Activated CD4-positive, alpha-beta T cell treated with anti-CD3 and anti-CD28 coated beads, Interleukin-10, Interleukin-2, amounts not matched to agents 100 ng/mL and 50 ng/mL, durations not matched to agents 16 hours and 8 hours (primary cell): Measurements from ENCODE around the gene EXOSC2.

ENCODE experiments used
- DNase-seq: peaks from one replicate; pipeline ENCODE4 v3.0.0-alpha.2; 2020

EXOSC2 gene

DNA sequence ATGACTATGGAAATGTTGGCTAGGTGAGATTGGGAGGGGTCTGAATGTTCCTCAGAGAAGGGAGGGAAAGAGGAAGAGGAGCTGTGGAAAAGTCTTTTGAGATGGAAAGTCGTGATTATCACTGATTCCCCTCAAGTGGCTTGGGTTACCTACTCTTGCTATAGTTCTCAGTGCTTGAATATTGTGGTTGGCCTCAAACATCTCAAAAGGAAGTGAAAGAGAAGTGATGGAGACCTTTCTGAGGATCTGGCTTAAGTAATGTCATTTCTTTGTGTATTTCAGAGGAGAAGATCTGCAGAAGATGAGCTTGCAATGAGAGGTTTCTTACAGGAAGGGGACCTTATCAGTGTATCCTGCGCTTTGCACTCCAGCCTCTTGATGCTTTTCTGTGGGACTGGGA lies 5.5 kb downstream of the EXOSC2 start:
- DNase-seq, result no peak

DNA sequence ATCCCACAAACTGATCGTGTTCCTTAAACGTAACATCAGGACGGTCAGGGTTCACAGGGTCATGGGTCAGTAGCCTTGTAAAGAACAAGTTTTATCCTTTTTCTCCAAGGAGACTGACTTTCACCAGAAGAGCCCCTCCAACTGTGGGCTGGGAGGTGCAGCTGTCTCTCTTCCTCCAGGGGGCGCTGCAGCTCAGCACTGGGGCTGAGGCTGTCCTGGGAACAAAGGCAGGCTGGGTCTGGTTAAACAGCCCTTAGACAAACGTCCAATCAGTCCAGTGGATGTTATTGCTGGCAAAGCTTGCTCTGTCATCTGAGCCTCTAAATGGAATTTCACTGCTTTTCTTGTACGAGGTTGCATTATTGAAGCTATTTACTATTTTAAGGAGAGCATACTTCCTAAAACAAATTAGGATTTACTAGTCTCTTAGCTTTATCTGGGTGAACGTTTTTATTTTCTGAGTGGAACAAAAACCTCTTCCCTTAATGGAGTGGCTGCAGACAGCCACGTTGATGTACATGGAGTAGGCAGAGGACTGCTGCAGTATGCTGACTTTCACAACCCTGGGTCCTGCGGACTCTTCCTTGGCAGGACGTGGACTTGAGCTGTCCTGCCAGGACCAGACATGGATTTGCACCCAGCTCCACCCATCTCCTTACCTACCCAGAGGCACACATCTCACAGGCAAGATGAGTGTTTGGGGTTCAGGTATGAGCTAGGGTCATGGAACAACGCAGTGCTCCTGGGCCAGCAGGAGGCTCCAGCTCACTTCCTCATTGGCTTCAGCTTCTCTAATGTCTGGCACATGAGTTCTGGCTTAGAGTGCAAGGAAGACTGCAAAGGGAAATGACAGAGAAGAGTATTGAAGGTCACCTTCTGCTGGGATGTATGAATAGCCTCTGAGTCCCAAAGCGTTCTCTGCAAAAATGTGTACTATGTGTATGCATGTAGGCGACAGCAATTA lies 7.8 kb downstream of the EXOSC2 start:
- peak; percentile 72 for DNase-seq

DNA sequence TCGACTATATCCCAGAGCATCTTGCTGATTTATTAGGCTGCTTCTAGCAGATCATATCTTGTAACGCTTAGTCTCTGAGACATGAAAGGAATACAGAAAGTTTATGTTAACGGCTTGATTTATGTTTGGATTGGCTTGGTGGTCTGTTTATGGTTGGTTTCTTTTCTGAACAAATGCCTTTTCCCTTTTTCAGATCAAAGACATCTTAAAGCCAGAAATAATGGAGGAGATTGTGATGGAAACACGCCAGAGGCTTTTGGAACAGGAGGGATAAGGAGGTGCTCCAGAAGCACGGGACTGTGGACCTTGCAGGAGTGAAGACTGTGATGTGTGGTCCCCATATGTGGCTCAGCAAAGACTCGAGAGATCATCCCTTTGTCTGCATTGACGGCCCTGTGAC lies 9.9 kb downstream of the EXOSC2 start:
- DNase-seq, result no peak

DNA sequence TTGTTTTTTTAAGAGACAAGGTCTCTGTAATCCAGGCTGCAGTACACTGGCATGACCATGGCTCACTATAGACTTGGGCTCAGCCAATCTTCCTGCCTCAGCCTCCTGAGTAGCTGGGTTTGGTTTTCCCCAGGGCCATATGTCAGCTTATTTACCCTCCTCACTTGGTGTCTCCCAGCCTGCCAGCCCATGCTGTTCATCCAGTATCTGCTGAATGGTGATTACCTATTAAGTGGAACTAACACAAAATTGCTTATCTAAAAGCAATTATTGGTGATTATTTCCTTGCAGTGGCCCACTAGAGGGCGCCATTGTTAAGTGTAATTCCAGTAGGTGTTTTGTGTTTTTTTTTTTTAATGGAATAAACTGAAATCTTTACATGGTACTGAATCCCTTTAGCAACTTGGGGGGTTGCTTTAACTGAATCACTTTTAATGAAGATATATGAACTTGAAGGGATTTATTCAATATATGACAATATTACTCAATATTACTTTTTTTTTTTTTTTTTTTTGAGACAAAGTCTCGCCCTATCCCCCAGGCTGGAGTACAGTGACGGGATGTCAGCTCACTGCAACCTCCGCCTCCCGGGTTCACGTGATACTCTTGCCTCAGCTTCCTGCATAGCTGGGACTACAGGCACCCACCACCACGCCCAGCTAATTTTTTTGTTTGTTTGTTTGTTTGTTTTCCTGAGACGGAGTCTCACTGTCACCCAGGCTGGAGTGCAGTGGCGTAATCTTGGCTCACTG lies 13.8 kb downstream of the EXOSC2 start:
- peak; percentile 66 for DNase-seq

DNA sequence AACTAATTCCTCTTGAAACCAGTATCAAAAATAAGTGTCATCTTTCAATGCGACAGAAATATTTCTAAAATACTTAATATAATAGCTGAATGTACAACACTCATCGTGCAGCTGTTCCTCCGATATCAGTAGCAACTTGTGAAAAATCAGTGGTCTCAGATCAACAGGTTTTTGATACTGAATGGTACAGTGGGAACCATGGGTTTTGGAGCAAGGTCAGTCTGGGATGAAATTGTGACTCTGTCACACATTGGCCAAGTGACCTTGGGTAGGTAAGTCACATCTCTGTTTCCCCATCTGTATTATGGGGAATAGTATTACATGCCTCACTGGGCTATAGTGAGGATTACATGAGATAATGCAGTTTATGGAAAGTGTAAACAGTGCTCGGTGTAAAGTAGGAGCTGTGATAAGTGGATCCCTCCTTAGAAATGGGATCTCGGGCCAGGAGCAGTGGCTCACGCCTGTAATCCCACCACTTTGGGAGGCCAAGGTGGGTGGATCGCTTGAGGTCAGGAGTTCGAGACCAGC lies 17.3 kb downstream of the EXOSC2 start:
- no peak for DNase-seq

DNA sequence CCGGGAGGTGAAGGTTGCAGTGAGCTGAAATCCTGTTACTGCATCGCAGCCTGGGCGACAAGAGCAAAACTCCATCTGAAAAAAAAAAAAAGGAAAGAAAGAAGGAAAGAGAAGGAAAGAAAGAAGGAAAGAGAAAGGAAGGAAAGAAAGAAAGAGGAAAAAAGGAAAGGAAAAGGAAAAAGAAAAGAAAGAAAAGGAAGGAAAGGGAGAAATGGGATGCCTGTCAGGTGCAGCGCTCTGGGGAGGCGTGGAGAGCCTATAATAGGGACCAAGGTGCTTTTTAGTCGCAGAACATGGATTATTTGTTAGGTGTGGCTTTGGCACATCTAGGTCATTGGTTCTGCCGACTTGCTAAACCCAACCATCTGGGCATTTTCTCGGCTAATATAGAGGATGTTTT lies 17.9 kb downstream of the EXOSC2 start:
- DNase-seq, result no peak

DNA sequence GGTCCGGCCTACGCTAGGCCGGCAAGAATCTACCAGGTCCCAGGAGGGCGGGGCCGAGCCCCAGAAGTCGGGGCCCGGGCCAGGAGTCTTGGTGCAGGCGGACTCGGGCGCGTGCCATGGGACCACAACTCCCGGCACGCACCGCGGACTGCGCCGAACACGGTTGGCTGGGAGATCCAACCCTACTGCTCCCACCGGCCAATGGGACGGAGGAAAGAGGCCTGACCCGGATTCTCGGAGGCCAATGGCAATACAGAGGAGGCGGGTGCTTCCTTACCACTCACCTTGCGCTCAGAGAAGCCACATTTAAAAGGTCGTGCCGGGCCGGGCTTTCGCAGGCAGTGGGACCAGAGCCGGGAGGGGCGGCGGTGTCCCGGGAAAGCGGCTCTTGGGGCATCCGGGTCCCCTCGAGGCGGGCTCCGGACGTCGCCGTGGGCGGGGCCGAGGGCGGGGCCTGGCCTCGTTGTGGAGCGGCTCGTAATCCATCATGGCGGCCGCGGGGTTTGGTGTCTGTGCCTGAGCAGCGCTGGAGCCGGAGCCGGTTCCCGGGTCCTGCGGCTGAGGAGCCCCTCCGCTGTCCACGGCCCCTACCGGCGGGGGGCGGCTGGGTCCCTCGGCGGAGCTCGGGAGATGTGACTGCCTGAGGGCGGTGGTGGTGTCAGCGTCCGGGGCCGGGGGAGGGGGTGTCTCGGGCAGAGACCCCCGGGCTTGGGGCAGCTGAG lies 19.1 kb downstream of the EXOSC2 start:
- DNase-seq, result peak; percentile 99

DNA sequence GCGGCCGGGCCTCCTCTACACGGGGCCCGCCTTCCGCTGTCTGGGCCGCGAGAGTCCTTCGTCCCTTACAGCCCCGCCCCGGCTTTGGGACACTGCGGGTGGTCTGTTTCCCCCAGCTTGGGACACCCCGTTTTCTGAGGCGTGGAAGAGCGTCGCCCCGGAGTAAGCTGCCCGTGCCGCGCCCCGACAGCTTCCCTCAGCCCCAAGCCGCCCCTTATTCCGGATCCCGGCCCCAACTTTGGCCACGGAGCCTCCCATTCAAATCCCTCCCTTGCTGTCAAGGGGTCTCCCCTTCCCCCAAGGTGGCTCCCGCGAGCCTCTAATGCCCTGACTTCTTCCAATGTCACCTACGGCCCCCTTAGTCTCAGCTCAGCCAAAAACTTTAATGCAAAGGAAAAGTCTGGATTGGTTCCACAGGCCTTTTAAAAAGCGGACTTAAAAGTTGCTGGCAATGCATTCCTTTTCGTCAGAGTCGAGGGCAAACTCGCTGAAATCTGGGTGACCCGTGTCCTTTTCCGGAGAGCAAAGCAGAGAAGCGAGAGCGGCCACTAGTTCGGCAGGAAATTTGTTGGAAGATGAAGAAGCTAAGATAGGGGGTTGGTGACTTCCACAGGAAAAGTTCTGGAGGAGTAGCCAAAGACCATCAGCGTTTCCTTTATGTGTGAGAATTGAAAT lies 19.8 kb downstream of the EXOSC2 start:
- no peak for DNase-seq

DNA sequence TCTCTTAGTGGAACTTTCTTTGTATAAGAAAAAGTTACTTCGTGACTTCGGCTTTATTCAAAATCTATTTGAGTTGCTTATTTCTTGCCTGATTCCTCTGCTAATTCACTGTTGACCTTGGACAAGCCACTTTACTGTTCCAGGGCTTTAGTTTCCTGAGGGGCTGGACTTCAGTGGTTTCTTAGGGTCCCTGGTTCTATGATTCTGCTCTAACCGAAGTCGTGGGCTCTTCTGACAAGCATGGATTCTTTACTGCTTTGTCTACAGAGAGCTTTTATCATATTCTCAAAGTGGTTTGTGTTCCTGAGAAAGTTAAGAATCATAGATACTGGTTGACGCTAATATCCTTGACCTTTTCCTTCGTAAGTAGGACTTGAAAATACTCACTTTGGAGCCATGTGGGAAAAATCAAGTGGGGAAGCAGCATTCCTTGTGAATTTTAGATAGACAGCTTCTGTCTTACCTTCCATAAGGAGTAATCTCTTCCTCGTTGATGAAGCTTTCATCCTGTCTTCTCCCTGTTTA lies 21.1 kb downstream of the EXOSC2 start:
- DNase-seq, result no peak

DNA sequence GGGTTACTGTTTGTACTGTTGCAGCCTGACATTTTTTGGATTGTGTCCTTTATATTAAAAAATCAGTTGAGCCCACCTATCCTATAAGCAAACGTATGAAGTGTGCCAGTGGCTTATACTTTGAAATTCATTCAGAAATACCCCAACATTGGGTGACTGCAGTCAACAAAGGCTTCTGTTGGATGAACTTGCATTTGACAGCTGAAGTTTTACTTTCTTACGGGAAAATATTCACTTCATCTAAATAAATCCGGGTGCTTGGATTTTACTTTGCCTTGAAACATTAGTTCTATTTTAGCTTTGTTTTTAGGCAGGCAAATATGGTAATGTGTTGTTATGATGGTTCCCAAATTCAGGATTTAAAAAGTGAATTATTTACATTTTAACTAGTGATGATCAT lies 21.7 kb downstream of the EXOSC2 start:
- no peak for DNase-seq

DNA sequence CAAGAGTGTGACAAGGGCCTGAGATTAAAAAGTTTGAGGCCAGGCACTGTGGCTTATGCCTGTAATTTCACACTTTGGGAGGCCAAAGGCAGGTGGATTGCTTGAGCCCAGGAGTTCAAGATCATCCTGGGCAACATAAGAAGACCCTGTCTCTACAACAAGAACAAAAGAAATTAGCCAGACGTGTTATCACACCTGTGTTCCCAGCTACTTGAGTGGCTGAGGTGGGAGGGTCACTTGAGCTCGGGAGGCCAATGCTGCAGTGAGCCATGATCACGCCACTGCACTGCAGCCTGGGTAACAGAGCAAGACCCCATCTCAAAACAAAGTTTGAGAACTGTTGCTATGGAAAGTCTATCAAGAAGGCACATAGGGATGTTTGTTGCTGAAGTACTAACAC lies 25.0 kb downstream of the EXOSC2 start:
- no peak for DNase-seq

DNA sequence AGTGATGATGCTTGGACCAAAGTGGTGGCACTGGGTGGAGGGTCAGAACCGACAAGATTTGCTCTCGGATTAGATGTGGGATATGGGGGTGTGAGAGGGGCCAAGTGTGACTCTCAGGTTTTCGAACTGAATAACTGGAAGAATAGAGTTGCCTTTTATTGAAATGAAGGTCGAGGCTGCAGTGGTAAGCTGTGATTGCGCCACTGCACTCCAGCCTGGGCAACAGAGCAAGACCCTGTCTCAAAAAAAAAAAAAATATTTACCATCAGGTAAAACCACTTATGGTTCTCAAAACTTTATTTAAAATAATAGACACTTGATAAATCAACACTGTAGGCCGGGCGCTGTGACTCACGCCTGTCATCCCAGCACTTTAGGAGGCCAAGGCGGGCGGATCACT lies 27.2 kb downstream of the EXOSC2 start:
- no peak for DNase-seq

DNA sequence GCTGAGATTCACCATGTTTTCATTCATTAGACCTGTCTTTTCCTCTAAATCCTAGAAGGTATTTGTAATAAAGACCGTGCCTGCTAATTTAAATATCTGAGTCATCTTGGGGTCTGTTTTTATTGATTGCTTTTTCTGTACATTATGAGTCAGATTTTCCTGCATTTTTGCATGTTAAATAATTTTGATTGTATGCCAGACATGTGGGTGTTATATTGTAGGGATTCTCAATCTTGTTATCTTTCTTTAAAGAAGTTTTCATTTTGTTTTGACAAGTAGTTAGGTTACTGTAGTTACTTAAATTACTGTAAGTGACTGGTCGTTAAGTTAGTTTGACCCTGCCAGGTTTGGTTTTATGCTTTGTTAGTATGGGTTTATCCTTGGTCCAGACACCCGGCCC lies 35.1 kb downstream of the EXOSC2 start:
- peak; percentile 14 for DNase-seq

DNA sequence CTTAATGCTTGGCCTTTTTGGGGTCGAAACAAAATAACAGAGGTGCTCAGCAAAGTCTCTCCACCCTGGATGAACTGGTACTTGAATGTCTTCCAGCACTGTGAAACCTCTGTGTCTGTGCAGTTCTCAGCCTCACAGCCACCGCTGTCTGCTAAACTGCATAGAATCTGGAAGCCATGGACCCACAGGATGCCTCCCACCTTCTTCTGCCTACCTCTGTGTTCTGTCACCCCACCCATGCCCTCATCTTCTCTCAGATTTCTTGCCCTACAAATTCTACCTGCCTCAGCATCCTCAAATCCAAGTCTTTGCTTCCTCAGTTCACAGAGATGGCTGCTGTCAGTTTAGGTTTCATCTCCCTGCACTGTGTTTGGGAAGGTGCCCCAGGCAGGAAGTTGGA lies 35.6 kb downstream of the EXOSC2 start:
- no peak for DNase-seq

DNA sequence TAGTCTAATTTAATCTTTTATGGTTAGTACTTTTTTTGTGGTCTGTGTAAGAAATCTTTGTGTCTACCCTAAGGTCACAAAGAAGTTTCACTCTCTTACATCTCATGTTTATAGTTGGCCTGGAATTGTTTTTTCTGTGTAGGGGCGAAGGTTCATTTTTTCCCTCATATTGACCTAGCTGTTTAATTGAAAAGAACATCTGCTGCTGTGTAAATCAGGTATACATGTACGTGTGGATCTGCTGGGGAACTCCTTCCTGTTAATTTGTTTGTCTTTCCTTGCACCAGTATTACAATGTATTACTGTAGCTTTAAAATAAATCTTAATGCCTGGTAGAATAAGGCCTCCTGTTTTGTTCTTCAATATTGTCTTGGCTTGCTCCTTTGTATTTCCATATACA lies 37.8 kb downstream of the EXOSC2 start:
- DNase-seq, result no peak

DNA sequence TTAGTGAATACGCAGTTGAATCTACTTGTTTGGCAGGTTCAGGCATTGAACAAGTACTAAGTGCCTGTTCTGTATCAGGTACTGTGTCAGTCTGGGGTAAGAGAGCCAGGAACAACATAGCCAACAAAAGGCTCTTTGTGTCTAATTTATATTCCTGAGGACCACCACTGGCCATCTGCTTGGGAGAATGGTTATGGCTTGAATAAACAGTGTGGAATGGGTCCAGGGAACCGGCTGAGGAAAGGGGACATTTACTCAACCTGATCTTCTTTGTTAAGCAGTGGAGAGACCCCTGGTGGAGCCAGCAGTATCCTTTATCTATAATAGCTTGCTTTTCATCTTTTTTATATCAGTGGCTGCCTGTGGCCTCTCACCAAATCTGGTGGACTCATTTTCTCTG lies 38.6 kb downstream of the EXOSC2 start:
- DNase-seq, result no peak

DNA sequence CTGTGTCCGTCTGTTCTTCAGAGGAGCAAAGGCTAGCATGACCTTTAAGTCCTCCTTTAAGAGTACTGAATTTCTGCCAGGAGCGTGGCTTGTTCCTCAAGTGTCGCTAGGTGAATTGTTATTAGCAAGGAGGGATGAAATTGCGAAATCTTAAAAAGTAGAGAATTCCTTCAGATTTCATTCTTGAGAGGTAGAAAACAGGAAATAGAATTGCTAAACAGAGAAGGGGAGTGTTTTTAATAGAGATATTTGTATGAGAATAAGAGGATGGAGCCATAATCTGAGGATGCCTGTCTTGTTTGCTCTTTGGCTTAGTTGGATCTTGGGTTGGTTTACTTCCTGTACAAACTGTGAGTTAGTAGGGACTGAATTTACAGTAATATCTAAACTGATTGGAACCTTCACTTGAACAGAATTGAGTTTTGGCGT lies 39.2 kb downstream of the EXOSC2 start:
- no peak for DNase-seq

DNA sequence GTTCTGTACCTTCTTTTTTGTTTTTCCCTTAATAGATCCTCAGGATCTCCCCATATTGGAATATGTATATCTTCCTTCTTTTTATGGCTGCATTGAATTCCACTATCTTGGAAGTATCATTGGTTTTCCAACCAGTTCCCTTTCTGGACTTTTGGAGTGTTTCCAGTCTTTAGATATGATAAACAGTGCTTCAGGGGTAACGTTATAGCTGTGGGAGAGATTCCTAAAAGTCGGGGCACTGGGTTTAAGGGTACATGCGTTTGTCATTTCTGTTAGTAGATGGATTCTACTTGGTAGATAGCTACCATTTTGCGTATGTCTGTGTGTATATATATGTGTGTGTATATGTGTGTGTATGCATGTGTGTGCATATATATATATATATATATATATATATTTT lies 42.0 kb downstream of the EXOSC2 start:
- no peak for DNase-seq

DNA sequence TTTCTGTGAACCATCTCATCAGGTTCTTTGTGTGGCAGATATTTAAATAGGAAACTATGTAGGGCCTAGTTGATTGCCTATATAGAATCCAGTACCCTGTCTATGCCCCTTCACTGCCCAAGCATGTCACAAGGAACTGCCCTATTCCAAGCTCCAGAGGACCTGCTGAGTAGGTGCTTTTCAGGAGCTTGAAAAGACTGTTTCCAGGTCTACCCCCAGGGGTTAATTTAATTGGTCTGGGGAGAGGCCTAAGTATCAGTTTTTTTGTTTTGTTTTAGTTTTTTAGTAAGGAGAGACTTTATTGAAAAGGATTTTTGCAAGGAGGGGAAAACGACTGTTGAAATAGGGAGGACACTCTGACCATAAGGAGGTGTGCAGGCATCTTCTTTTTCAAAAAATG lies 43.3 kb downstream of the EXOSC2 start:
- DNase-seq, result no peak

DNA sequence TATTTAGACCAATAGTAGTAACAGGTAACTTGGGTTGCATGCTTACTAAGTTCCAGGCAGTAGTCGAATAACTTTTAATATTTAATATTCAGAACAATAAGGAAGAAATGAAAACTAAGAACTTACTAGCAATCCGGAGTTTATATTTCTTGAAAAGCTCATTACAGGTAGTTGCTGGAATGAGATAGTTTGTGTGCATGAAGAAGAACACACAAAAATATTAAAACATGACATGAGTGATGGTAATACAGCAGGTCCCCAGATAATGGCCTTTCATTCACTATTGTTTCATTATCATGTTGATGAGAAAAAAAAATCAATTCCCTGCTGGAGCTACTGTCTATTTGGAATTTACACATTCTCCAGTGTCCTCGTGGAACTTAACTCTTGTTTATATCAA lies 44.7 kb downstream of the EXOSC2 start:
- DNase-seq, result no peak

DNA sequence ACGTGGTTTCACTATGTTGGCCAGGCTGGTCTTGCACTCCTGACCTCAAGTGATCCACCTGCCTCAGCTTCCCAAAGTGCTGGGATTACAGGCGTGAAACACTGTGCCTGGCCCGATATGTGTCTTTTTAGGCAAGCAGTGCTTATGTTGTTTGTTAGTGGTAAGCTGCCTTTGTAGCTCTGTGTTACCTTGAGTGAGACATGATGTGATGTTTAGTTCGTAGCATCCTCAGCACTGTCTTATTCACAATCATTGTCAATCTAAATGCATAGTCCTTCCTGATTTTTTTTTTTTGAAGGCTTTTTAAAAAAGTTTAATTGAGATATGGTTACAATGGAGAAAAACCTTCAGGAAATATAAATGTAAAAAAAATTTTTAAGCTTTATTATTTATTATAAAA lies 45.5 kb downstream of the EXOSC2 start:
- DNase-seq, result no peak
